DOHH2 (cell line): ENCODE data around the gene CTSW.

Experiments
- EZH2phosphoT487 ChIP-seq: fragments of 200-600 bp; sonication (generic); IDR thresholded peaks from 2 replicates; pipeline ENCODE4 v1.6.1; 2017; ENCODE audit warnings: borderline replicate concordance, mild to moderate bottlenecking, antibody characterized with exemption, low read length, moderate library complexity, mixed read lengths
- TF ChIP-seq, protein P1 (sequence below): fragments of 200-600 bp; sonication (generic); IDR thresholded peaks from one replicate; pipeline ENCODE4 v1.5.1; 2014; ENCODE audit warnings: antibody characterized with exemption, mild to moderate bottlenecking, low read depth, low read length; ENCODE audit not compliant: poor library complexity, severe bottlenecking

GRCh38 chr11:65867284-65868071, 12.2 kb upstream of the CTSW start:
- TF ChIP-seq, protein P1, sequence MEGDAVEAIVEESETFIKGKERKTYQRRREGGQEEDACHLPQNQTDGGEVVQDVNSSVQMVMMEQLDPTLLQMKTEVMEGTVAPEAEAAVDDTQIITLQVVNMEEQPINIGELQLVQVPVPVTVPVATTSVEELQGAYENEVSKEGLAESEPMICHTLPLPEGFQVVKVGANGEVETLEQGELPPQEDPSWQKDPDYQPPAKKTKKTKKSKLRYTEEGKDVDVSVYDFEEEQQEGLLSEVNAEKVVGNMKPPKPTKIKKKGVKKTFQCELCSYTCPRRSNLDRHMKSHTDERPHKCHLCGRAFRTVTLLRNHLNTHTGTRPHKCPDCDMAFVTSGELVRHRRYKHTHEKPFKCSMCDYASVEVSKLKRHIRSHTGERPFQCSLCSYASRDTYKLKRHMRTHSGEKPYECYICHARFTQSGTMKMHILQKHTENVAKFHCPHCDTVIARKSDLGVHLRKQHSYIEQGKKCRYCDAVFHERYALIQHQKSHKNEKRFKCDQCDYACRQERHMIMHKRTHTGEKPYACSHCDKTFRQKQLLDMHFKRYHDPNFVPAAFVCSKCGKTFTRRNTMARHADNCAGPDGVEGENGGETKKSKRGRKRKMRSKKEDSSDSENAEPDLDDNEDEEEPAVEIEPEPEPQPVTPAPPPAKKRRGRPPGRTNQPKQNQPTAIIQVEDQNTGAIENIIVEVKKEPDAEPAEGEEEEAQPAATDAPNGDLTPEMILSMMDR, result no peak
- no peak for TF ChIP-seq EZH2phosphoT487
